ENCODE results near the gene MPHOSPH9.
"Not testable (repeated sequence)": the region's sequence is repeated elsewhere in the genome, so short reads cannot be mapped to it uniquely, and the experiment has no call there.

The MPHOSPH9 gene

GRCh38 chr12:123258593-123258992 lies 25.7 kb upstream of the MPHOSPH9 start:
- DNase-seq, result no peak

GRCh38 chr12:123254853-123255446 lies 22.0 kb upstream of the MPHOSPH9 start:
- no peak for DNase-seq

GRCh38 chr12:123253641-123254459 lies 20.9 kb upstream of the MPHOSPH9 start:
- DNase-seq, result no peak

- not testable (repeated sequence) for DNase-seq
Observed at GRCh38 chr12:123252365-123252764, 19.4 kb upstream of the MPHOSPH9 start.

- no peak for DNase-seq
Observed at GRCh38 chr12:123251403-123252076, 18.6 kb upstream of the MPHOSPH9 start.

- DNase-seq, result peak; percentile 47
Observed at GRCh38 chr12:123250471-123251383, 17.8 kb upstream of the MPHOSPH9 start.

GRCh38 chr12:123248996-123249741 lies 16.2 kb upstream of the MPHOSPH9 start:
- not testable (repeated sequence) for DNase-seq

GRCh38 chr12:123248129-123248528 lies 15.2 kb upstream of the MPHOSPH9 start:
- DNase-seq, result not testable (repeated sequence)

GRCh38 chr12:123245678-123246077 lies 12.7 kb upstream of the MPHOSPH9 start:
- DNase-seq, result no peak

- DNase-seq, result no peak
Observed at GRCh38 chr12:123243671-123244262, 10.8 kb upstream of the MPHOSPH9 start.

- peak; percentile 64 for DNase-seq
Observed at GRCh38 chr12:123242116-123242904, 9.4 kb upstream of the MPHOSPH9 start.

- no peak for DNase-seq
Observed at GRCh38 chr12:123238961-123239360, 6.0 kb upstream of the MPHOSPH9 start.

- DNase-seq, result no peak
Observed at GRCh38 chr12:123238330-123238682, 5.4 kb upstream of the MPHOSPH9 start.

GRCh38 chr12:123237646-123238329 lies 4.8 kb upstream of the MPHOSPH9 start:
- peak; percentile 36 for DNase-seq

GRCh38 chr12:123233505-123234308 lies 766 bp upstream of the MPHOSPH9 start:
- DNase-seq, result no peak

GRCh38 chr12:123232472-123232806 lies 502 bp downstream of the MPHOSPH9 start:
- no peak for DNase-seq

- peak; percentile 22 for DNase-seq
Observed at GRCh38 chr12:123231931-123232330, 1.0 kb downstream of the MPHOSPH9 start.

- DNase-seq, result no peak
Observed at GRCh38 chr12:123229051-123229450, 3.9 kb downstream of the MPHOSPH9 start.

GRCh38 chr12:123227581-123228258 lies 5.2 kb downstream of the MPHOSPH9 start:
- DNase-seq, result no peak
